ENCODE measurements around the gene FKTN. TPM values are rescaled to one million over a fixed set of nuclear protein-coding genes. Genes with fewer than 3 reads are reported as not detected.

Gene FKTN
- total RNA-seq, 4 donors from 2014 or later, result 3.6 to 10.9 (median 7.4) TPM

DNA sequence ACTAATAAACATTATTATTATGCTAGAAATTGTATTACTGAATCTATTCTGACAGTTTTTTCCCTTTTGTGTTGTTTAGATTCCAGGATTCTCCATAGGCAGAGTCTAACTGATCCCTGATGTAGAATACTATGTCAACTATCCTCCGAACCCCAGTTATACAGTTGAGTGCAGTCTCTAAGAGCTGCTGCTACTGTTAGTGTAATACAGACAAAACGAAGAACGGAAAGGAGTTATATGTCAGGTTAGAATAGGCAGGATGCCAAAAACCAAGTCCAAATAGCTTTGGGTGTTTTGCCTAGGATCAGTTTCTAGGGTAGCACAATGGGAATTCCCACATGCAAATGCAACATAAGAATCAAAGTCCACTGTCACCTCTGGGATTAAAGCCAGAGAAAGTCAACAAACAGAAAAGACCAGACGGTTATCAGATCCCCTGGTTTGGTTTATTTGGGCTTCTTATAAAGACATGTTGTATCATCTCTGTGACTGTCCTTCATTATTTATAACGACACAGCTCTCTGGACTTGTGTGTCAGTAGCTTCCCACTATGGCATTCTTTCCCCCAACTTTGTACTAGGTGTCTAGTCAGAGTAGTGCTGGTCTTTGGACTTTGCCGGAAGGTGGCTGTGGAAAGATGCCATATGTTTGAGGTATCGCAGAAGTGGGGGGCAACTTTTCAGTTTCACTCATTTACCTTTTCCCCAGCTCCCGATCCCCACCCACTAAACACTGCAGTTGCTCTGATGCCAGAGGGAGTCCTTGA, 121.5 kb downstream of the FKTN start:
- intact Hi-C loops (cut with DNase I; ENCODE audit: low total_unique reads), result no loop called here
- no peak for DNase-seq (ENCODE audit: low spot score in 2 of 2)
- H3K4me3 ChIP-seq (ENCODE audit: low read depth, poor library complexity, severe bottlenecking), result no peak overlapping the region
- no peak for TF ChIP-seq POLR2A (IDR thresholded peaks at IDR 0.05)
- no peak for TF ChIP-seq CTCF (IDR thresholded peaks at IDR 0.05)
- WGBS, 2 donors, result 82 to 83% methylated on average over 8 of the region's 8 CpGs

GRCh38 chr9:105681313-105681712, 123.4 kb downstream of the FKTN start:
- no peak for DNase-seq (ENCODE audit: low spot score in 2 of 2)
- no peak for TF ChIP-seq CTCF (IDR thresholded peaks at IDR 0.05)
- TF ChIP-seq POLR2A (IDR thresholded peaks at IDR 0.05), result no peak
- no peak overlapping the region for H3K4me3 ChIP-seq (ENCODE audit: low read depth, poor library complexity, severe bottlenecking)
- 92 to 93% methylated on average over 2 of the region's 2 CpGs for WGBS, 2 donors
- intact Hi-C loops (cut with DNase I; ENCODE audit: low total_unique reads), result no loop called here

DNA sequence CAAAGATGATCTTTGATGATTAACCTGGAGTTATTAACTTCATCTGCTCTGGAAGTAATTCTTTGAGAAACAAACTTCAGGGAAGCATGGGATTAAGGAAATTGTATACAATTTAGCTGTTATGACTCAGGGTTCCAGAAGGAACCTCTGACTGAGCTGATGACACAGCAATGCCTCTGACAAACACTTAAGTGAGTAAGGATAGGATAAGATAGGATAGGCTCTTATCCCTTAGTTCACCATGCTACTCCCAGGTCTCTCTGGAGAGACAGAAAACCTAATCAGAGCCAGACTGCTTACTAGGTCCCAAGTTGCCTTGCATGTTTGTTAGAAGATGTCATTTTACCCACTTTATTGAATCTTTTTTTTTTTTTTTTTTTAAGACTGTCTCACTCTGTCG, 123.8 kb downstream of the FKTN start:
- 100% methylated on average over 1 of the region's 1 CpG for WGBS, 2 donors
- DNase-seq (ENCODE audit: low spot score in 2 of 2), result no peak
- TF ChIP-seq CTCF (IDR thresholded peaks at IDR 0.05), result no peak
- TF ChIP-seq POLR2A (IDR thresholded peaks at IDR 0.05), result no peak
- H3K4me3 ChIP-seq (ENCODE audit: low read depth, poor library complexity, severe bottlenecking), result no peak overlapping the region
- intact Hi-C loops (cut with DNase I; ENCODE audit: low total_unique reads), result no loop called here

DNA sequence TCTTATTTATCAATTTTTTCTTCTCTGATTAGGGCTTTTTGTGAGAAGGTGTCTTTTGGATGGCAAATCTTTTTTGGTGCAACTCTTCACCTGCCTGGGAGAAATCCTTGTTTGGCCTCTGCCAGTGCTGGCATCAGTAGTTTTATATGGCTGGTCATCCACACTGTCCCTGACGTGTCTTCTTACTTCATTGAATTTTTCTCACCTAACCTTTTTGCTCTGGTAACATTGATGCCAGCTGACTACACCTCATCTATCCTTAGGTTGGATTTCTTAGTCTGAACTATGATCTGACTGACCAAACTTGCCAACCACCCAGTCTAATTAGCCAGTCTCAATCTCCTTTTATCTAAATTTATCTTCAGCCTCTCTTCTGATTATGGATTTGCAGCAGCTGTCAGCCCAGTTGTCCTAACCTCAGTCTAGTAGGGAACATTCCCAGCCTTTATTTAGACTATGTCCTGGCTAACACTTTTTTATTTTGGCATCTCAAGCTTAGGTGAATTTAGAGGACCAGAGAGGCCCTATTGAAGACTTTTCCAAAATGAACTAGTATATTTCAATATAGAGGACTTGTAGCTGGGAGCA, 125.9 kb downstream of the FKTN start:
- TF ChIP-seq POLR2A (IDR thresholded peaks at IDR 0.05) (no peak), CTCF (IDR thresholded peaks at IDR 0.05) (no peak)
- no peak for DNase-seq (ENCODE audit: low spot score in 2 of 2)

GRCh38 chr9:105686936-105687335, 129.0 kb downstream of the FKTN start:
- DNase-seq (ENCODE audit: low spot score in 2 of 2), result no peak
- intact Hi-C loops (cut with DNase I; ENCODE audit: low total_unique reads), result loop anchor here (5.0 kb wide), 1 partner anchor 1245 kb away; no protein-coding TSS in a partner anchor
- no peak for TF ChIP-seq CTCF (IDR thresholded peaks at IDR 0.05)
- no peak for TF ChIP-seq POLR2A (IDR thresholded peaks at IDR 0.05)

More for the DNA sequence above, 125.9 kb downstream of the FKTN start:
- intact Hi-C loops (cut with DNase I; ENCODE audit: low total_unique reads), result no loop called here
- H3K4me3 ChIP-seq (ENCODE audit: low read depth, poor library complexity, severe bottlenecking), result no peak overlapping the region
- 79 to 85% methylated on average over 1 of the region's 1 CpG for WGBS, 2 donors

More at GRCh38 chr9:105686936-105687335, 129.0 kb downstream of the FKTN start:
- no peak overlapping the region for H3K4me3 ChIP-seq (ENCODE audit: low read depth, poor library complexity, severe bottlenecking)
- WGBS, 2 donors, result 92 to 94% methylated on average over 4 of the region's 4 CpGs

Other genes starting within 250 kb of the FKTN start
- 1 to 10 TPM in 2 of 4 donors, under 1 TPM in 2; 0.23 to 2.2 (median 1.1) TPM for gene FSD1L, start 110.1 kb upstream of the FKTN start, total RNA-seq
- not detected for gene TAL2, start 104.3 kb downstream of the FKTN start, total RNA-seq
- gene TMEM38B, start 136.4 kb downstream of the FKTN start, total RNA-seq, result 10 to 100 TPM in 1 of 4 donors, 1 to 10 TPM in 3; 5.6 to 11.3 (median 9.4) TPM